NT2/D1 (cell line): Measurements from ENCODE around the gene MCUR1.
"Not testable (repeated sequence)": the region's sequence is repeated elsewhere in the genome, so short reads cannot be mapped to it uniquely, and the experiment has no call there.

ENCODE experiments used
- DNase-seq: peaks from one replicate; pipeline ENCODE4 v3.0.0-alpha.2; 2011; ENCODE audit warnings: low read depth, low spot score
- H3K27me3 ChIP-seq: 2 replicates; pipeline ENCODE4 v1.6.0; 2011; ENCODE audit warnings: mild to moderate bottlenecking; ENCODE audit not compliant: insufficient read length, insufficient read depth
- H3K36me3 ChIP-seq: 2 replicates; pipeline ENCODE4 v1.6.1; 2011; ENCODE audit warnings: mild to moderate bottlenecking, low read length, mixed read lengths; ENCODE audit not compliant: insufficient read depth, insufficient read length
- H3K4me1 ChIP-seq: 2 replicates; pipeline ENCODE4 v1.5.1; 2011; ENCODE audit not compliant: insufficient read depth, insufficient read length
- H3K4me3 ChIP-seq: 2 replicates; pipeline ENCODE4 v1.5.1; 2011; ENCODE audit warnings: low read depth; ENCODE audit not compliant: insufficient read length
- H3K9ac ChIP-seq: 2 replicates; pipeline ENCODE4 v1.6.0; 2011; ENCODE audit warnings: low read depth; ENCODE audit not compliant: insufficient read length
- H3K9me3 ChIP-seq: 2 replicates; pipeline ENCODE4 v1.5.1; 2011; ENCODE audit warnings: mild to moderate bottlenecking, low read length; ENCODE audit not compliant: insufficient read depth
- SUZ12 ChIP-seq: IDR thresholded peaks from 2 replicates; pipeline ENCODE4 v1.6.1; 2011; ENCODE audit not compliant: insufficient read length, insufficient read depth; ENCODE audit errors: extremely low read depth
- YY1 ChIP-seq: IDR thresholded peaks from 2 replicates; pipeline ENCODE4 v1.6.1; 2011; ENCODE audit not compliant: insufficient read length, insufficient read depth
- ZNF274 ChIP-seq: IDR thresholded peaks from 2 replicates; pipeline ENCODE4 v1.6.1; 2011; ENCODE audit warnings: mild to moderate bottlenecking, low read depth, low read length

Gene MCUR1, protein sequence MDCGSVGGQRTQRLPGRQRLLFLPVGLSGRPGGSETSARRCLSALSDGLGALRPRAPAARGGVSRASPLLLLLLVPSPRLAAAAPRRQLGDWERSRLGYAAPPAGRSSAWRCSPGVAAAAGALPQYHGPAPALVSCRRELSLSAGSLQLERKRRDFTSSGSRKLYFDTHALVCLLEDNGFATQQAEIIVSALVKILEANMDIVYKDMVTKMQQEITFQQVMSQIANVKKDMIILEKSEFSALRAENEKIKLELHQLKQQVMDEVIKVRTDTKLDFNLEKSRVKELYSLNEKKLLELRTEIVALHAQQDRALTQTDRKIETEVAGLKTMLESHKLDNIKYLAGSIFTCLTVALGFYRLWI

DNA sequence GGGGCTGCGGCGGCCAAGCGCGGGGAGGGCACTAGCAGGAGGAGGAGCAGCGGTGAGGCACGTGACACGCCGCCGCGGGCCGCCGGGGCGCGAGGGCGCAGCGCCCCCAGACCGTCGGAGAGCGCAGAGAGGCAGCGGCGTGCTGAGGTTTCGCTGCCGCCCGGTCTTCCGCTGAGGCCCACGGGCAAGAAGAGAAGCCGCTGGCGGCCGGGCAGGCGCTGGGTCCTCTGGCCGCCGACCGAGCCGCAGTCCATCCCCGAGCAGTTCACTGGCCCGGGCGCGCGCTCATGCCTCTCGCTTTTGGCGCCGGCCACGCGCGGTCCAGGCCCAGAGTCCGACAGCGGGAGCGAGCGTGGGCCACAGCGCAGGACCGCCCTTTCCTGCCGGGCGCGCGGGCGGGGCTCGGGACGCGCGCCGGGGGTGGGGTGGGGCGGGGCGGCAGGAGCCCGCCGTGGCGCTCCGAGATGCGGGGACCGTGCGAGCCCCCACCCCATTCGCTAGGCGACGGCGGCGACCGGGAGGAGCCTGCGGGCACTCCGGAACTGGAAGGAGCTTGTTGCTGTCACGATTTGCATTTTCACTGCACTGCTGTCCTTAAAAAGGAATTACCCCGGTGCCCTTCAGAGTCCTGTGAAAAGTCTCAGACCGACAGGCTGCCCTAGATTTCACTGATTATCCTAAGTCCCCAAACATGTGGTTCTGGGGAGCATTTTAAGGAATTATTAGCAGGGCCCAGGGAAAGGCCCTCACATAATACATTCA, at the start of gene MCUR1:
Gene MCUR1, minus strand, starts transcription at position 382 of the 762 bp plus-strand sequence. Its CDS starts 128 bp downstream, at position 254.
- Histone ChIP-seq H3K9ac (peak within 1 kb of the TSS; percentile 89), H3K27me3 (no peaks in the 10 kb centered on the region), H3K36me3 (peaks cover 16% of the 10 kb centered on the region), H3K4me3 (peak within 1 kb of the TSS; percentile 73), H3K4me1 (no peaks in the 10 kb centered on the region), H3K9me3 (no peaks in the 10 kb centered on the region)
- peak; percentile 63 for DNase-seq
- no peak for TF ChIP-seq ZNF274
- no peak for TF ChIP-seq YY1
- TF ChIP-seq SUZ12: no peak

DNA sequence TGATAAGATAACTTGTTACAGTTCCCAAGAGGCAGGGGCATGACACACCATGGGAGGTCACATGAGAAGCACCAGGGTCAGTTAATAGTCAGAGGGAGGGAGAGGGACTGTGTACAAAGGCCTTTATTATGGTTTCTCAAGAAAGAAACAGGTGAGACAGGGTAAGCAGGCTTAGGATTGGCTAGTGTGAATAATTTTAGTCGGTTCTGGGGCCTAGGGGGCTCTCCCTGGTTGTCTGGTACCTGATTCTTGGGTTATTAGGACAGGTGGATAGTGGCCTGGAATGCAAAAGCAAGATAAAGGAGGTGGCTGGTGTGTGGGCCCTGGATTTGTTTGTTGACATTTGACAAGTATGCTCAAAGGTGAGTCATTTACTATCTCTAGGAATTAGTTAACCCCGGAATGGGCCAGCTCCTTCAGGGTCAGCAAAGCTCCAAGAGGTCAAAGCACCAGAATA, 49.4 kb upstream of the MCUR1 start:
- H3K4me1 ChIP-seq: no peaks in the 10 kb centered on the region
- H3K4me3 ChIP-seq: no peak overlapping the region
- no peaks in the 10 kb centered on the region for H3K36me3 ChIP-seq
- DNase-seq: no peak
- H3K9ac ChIP-seq: no peak overlapping the region
- H3K27me3 ChIP-seq: peaks cover 3% of the 10 kb centered on the region
- H3K9me3 ChIP-seq: peaks cover 9% of the 10 kb centered on the region; the same call in 1 of the 2 replicates
- no peak for TF ChIP-seq ZNF274
- no peak for TF ChIP-seq SUZ12
- TF ChIP-seq YY1: no peak

DNA sequence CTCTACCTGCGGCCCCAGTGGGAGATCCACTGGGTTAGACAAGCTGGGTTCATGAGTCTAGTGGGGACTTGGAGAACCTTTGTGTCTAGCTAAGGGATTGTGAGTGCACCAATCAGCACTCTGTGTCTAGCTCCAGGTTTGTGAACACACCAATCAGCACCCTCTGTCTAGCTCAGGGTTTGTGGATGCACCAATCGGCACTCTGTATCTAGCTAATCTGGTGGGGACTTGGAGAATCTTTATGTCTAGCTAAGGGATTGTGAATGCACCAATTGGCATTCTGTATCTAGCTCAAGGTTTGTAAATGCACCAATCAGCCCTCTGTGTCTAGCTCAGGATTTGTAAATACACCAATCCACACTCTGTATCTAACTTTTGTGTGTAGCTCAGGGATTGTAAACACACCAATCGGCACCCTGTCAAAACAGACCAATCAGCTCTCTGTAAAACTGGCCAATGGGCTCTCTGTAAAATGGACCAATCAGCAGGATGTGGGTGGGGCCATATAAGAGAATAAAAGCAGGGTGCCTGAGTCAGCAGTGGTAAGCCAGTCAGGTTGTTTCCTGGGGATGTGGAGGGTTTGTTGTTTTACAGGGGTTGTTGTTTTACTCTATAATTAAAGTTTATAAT, 46.3 kb upstream of the MCUR1 start:
- H3K4me1 ChIP-seq, H3K27me3 ChIP-seq, H3K36me3 ChIP-seq, DNase-seq, H3K9ac ChIP-seq, H3K9me3 ChIP-seq: not testable (repeated sequence)
- H3K4me3 ChIP-seq: peak overlapping the region; percentile 24

DNA sequence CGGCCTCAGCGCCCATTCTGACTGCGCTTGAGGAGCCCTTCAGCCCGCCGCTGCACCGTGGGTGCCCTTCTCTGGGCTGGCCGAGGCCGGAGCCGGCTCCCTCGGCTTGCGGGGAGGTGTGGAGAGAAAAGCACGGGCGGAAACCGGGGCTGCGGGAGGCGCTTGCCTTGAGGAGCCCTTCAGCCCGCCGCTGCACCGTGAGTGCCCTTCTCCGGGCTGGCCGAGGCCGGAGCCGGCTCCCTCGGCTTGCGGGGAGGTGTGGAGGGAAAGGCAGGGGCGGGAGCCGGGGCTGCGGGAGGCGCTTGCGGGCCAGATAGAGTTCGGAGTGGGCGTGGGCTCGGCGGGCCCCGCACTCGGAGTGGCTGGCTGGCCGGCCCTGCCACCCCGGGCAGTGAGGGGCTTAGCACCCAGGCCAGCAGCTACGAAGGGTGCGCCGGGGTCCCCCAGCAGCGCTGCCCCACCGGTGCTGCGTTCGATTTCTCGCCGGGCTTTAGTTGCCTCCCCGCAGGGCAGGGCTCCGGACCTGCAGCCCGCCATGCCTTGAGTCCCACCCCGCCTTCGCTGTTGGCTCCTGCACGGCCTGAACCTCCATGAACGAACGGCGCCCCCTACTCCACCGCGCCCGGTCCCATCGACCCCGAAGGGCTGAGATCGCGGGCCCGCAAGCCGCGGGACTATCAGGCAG, 45.7 kb upstream of the MCUR1 start:
- H3K9me3 ChIP-seq: peaks cover 9% of the 10 kb centered on the region; the same call in 1 of the 2 replicates
- no peak for TF ChIP-seq YY1
- TF ChIP-seq ZNF274: no peak
- TF ChIP-seq SUZ12: no peak
- H3K4me1 ChIP-seq: no peaks in the 10 kb centered on the region
- DNase-seq: no peak
- H3K36me3 ChIP-seq: no peaks in the 10 kb centered on the region
- peak overlapping the region; percentile 24 for H3K4me3 ChIP-seq
- no peak overlapping the region for H3K9ac ChIP-seq
- peaks cover 3% of the 10 kb centered on the region for H3K27me3 ChIP-seq

DNA sequence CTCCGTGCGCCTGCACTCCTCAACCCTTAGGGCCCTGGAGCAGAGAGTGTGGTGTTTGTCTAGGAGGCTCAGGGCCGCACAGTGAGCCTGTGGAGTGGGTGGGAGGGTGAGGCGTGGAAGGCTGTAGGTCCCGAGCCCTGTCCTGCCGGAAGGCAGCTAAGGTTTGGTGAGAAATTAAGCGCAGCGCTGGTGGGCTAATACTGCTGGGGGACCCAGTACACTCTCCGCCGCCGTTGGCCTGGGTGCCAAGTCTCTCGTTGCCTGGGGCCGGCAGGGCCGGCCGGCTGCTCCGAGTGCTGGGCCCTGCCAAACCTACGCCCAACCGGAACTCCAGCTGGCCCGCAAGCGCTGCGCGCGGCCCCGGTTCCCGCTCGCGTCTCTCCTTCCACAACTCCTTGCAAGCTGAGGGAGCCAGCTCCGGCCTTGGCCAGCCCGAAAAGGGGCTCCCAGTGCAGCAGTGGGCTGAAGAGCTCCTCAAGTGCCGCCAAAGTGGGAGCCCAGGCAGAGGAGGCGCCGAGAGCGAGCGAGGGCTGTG, 40.4 kb upstream of the MCUR1 start:
- Histone ChIP-seq H3K9me3 (no peaks in the 10 kb centered on the region; the same call in 1 of the 2 replicates), H3K9ac (no peak overlapping the region), H3K36me3 (no peaks in the 10 kb centered on the region), H3K4me3 (no peak overlapping the region), H3K4me1 (peaks cover 2% of the 10 kb centered on the region), H3K27me3 (peaks cover 3% of the 10 kb centered on the region)
- no peak for DNase-seq
- TF ChIP-seq YY1 (no peak), SUZ12 (no peak), ZNF274 (no peak)

DNA sequence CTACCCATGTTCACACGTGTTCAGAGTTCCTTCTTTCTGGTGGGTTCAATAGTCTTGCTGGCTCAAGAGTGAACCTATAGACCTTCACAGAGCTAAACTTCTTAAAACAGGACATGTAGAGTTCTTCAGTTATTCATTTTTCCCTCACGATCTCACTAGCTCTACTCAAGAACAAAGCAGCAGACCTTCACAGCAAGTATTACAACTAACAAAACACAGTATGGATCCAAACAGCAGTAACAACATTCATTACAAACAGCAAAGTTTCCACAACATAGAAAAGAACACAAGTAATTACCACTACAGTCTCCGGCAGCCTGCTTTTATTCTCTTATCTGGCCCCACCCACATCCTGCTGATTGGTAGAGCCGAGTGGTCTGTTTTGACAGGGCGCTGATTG, 39.5 kb upstream of the MCUR1 start:
- H3K4me1 ChIP-seq: peaks cover 3% of the 10 kb centered on the region
- H3K9me3 ChIP-seq: no peaks in the 10 kb centered on the region; the same call in 1 of the 2 replicates
- no peaks in the 10 kb centered on the region for H3K27me3 ChIP-seq
- no peak overlapping the region for H3K4me3 ChIP-seq
- no peaks in the 10 kb centered on the region for H3K36me3 ChIP-seq
- no peak for TF ChIP-seq ZNF274
- no peak for TF ChIP-seq YY1
- TF ChIP-seq SUZ12: no peak
- no peak for DNase-seq
- H3K9ac ChIP-seq: no peak overlapping the region
